Measurements from ENCODE around the gene NHLH2.

NHLH2 gene

GRCh38 chr1:115840605-115841460 is at the start of gene NHLH2:
Gene NHLH2, minus strand, starts transcription at chr1:115841126. Its CDS starts 2,754 bp downstream, at chr1:115838372.
- no peak for DNase-seq (ENCODE audit: low read depth in 2 of 2)

GRCh38 chr1:115890580-115890979 is 49.7 kb upstream of the NHLH2 start:
- no peak for DNase-seq (ENCODE audit: low read depth in 2 of 2)

GRCh38 chr1:115888976-115889375 is 48.0 kb upstream of the NHLH2 start:
- DNase-seq (ENCODE audit: low read depth in 2 of 2), result no peak

GRCh38 chr1:115882913-115883902 is 42.3 kb upstream of the NHLH2 start:
- no peak for DNase-seq (ENCODE audit: low read depth in 2 of 2)

GRCh38 chr1:115880981-115881672 is 40.2 kb upstream of the NHLH2 start:
- DNase-seq (ENCODE audit: low read depth in 2 of 2), result no peak

GRCh38 chr1:115879977-115880376 is 39.1 kb upstream of the NHLH2 start:
- no peak for DNase-seq (ENCODE audit: low read depth in 2 of 2)

GRCh38 chr1:115877511-115877910 is 36.6 kb upstream of the NHLH2 start:
- no peak for DNase-seq (ENCODE audit: low read depth in 2 of 2)

- DNase-seq (ENCODE audit: low read depth in 2 of 2), result no peak
These were observed 34.0 kb upstream of the NHLH2 start for GRCh38 chr1:115874904-115875303.

GRCh38 chr1:115874497-115874896 is 33.6 kb upstream of the NHLH2 start:
- no peak for DNase-seq (ENCODE audit: low read depth in 2 of 2)

- DNase-seq (ENCODE audit: low read depth in 2 of 2), result no peak
These were observed 32.3 kb upstream of the NHLH2 start for GRCh38 chr1:115873184-115873583.

GRCh38 chr1:115869064-115869463 is 28.1 kb upstream of the NHLH2 start:
- no peak for DNase-seq (ENCODE audit: low read depth in 2 of 2)

GRCh38 chr1:115867216-115867615 is 26.3 kb upstream of the NHLH2 start:
- no peak for DNase-seq (ENCODE audit: low read depth in 2 of 2)

GRCh38 chr1:115865704-115866380 is 24.9 kb upstream of the NHLH2 start:
- no peak for DNase-seq (ENCODE audit: low read depth in 2 of 2)

GRCh38 chr1:115862403-115862802 is 21.5 kb upstream of the NHLH2 start:
- DNase-seq (ENCODE audit: low read depth in 2 of 2), result no peak

- no peak for DNase-seq (ENCODE audit: low read depth in 2 of 2)
These were observed 13.1 kb upstream of the NHLH2 start for GRCh38 chr1:115854005-115854404.

- no peak for DNase-seq (ENCODE audit: low read depth in 2 of 2)
These were observed 10.0 kb upstream of the NHLH2 start for GRCh38 chr1:115850937-115851336.

GRCh38 chr1:115847787-115848186 is 6.9 kb upstream of the NHLH2 start:
- no peak for DNase-seq (ENCODE audit: low read depth in 2 of 2)

- DNase-seq (ENCODE audit: low read depth in 2 of 2), result no peak
These were observed 2.0 kb upstream of the NHLH2 start for GRCh38 chr1:115842948-115843347.

GRCh38 chr1:115839679-115840237 is 1.2 kb downstream of the NHLH2 start:
- no peak for DNase-seq (ENCODE audit: low read depth in 2 of 2)

- no peak for DNase-seq (ENCODE audit: low read depth in 2 of 2)
These were observed 1.8 kb downstream of the NHLH2 start for GRCh38 chr1:115839029-115839678.
